HG03280 (cell line): Measurements from ENCODE around the gene TRIM7.

Experiments used
- ATAC-seq: cut with Tn5 transposase; IDR thresholded peaks from one replicate; pipeline ENCODE4 v1.9.1; 2021; ENCODE audit warnings: mild to moderate bottlenecking, moderate library complexity; ENCODE audit not compliant: unreplicated experiment

Gene TRIM7

DNA sequence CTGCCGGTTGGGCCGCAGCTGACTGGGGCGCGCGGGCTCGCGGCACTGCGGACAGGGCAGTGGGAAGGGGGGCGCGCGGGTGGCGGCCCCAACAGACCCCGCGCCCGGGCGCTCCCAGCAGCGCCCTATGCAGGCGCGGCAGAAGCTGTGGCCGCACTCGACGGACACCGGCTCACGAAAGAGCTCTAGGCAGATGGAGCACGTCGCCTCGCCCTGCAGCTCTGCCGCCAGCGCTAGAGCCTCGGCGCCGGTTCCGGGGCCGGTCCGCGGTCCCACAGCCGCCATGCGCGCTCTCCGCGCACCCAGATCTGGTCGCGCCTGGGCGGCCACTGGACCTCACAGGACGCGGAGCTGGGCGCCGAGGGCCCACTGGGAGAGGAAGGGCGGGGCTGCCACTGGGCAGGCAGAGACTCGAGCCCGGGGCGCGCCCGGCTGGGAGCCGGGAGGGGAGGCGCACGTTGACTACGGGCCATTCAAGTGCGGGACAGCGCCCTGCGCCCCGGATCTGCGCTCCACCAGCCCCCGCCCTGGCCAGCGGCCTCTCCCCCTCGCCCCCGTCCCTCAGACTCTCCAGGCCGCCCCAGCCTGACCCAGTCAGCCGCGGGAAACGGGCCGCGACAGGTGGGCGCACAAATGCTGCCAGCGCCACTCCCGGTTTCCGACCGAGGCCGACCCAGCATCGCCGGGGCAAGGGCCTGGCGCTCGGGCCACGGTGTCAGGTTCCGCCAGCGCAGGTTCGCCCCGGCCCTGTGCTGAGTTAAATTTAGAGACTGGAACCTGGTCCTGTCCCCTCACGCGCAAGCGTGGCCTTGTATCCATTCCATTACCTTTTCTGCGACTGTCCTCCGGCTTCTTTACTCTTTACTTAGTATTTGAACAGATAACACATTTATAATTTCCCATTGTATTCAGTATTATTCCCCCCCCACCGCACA is at the start of gene TRIM7:
TRIM7 (minus strand) TSS at position 371 of the 935 bp plus-strand sequence; CDS start at position 285, 86 bp downstream.
- no peak for ATAC-seq

DNA sequence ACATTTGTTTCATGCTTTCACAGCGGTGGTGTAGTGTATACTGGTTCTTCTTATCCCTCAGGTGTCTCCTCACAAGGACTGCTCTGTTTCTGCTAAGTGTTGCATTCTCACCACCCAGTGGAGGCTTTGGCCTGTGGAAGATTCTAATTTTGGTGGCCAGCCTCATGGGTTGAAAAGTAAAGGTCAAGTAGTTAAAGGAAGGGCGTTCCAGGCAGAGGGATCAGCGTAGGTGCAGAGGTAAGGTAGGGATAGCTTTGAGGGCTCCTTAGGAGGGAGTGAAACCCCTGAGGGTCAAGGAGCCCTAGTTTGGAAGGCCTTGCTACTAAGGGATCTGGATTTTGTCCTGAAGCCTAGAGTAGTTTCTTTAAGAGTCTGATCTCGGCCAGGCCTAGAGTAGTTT is 43.3 kb upstream of the TRIM7 start:
- no peak for ATAC-seq

DNA sequence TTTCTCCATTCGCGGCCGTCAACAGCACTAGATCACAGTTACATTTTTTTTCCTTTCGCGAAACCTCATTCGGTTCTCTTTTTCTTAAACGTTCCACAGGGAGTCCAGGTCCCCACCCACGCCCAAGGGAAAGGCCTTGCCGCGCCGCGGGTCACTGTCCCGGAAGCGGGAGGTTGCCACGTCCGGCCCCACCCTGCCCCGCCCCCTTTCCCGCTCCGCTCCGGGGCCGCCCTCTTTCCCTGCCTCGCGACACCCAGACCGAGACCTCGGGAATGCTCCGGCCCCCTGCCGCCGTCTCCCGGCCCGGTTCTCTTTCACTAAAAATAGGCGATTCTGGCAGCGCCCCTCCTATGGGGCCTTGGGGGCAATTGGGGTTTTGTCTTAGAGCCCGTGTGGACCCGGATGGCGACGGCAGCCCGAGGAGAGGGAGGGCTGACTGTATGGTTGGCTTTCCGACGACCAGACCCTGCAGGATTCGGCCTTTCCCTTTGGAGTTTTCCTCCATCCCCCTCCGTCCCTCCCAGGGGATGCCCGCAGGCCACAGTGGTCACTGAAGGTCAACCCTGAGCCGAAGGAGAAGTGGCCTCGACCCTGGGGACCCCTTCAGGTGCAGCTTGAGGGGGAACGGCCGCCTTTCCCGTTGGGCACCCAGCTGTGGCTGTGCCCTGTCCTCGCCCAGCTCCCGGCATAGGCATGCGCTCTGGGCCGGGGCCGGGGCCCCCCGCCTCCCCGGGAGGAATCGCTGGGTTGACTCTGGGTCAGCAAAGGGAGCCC is 41.5 kb upstream of the TRIM7 start:
- peak; percentile 52 for ATAC-seq

DNA sequence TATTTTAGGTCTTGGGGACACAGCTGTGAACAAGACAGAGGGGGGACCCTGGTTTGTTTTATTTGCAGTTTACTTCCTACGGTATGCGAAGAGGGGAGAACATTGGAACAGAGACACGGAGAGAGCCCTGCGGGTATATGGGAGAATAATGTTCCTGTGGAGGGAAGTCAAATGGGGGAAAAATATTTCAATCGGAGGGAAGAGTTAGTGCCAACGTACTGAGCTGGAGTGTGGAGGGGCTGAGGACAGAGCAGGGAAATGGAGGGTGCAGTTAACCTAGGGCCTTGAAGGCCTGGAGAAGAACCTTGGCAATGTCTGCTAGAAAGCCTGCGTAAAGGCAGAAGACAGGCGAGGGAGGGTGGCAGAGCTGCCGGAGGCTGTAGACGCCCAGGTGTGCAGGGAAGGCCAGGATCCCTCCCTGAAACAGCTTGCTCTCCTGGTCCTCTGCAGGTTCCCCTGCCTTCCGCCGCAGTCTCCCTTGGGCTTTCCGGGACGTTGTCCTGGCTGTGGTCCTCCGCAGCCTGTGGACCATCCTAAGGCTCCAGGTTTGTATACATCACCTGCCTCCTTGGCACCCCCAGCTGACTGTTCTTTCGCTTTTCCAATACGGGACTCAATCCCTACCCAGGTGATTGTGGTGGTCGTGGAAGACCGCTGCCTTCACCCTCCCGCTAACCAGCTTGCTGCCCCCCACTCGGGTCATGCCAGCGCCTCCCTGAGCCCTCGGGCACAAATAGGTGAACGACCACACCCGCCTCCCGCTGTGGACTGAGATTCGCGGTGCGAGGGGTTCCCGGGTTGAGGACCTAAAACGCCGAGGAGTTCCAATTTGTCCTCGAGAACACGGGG is 40.7 kb upstream of the TRIM7 start:
- ATAC-seq = peak; percentile 2

DNA sequence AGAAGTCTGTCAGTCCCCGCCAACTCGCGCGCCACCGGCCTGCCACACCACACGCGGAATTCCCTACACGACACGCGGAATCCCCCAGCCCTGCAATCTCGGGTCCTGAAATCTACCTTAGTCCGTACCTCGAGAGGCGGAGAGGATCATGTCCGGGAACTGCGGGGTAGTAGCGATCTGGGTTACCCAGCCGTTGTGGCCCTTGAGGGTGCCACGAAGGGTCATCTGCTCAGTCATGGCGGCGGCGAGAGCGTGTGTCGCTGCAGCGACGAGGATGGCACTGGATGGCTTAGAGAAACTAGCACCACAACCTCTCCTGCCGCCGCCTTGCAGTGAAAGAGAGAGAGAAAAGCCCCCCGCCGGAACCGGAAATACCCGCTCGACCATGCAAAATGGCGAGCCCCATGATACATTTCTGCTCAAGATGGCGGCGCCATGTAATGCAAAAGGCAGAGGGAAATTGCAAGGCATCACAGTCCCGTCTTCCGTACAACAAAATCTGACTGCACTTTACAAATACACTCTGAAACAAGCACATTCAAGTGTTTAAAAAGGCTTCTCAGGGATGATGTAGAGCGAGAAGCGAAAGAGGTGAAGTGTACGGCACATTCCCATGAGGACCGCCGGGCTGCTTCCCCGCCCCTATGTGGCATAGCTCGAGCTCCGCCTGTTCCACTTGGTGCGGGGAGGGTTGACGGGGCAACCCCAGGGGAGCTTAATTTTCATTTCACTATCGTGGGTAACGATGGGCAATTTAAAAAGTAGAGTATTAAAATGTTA is 38.8 kb upstream of the TRIM7 start, which contains the start of gene RACK1:
RACK1 (minus strand) TSS at position 343 of the 780 bp plus-strand sequence; CDS start at position 237, 106 bp downstream.
- ATAC-seq = peak; percentile 60

DNA sequence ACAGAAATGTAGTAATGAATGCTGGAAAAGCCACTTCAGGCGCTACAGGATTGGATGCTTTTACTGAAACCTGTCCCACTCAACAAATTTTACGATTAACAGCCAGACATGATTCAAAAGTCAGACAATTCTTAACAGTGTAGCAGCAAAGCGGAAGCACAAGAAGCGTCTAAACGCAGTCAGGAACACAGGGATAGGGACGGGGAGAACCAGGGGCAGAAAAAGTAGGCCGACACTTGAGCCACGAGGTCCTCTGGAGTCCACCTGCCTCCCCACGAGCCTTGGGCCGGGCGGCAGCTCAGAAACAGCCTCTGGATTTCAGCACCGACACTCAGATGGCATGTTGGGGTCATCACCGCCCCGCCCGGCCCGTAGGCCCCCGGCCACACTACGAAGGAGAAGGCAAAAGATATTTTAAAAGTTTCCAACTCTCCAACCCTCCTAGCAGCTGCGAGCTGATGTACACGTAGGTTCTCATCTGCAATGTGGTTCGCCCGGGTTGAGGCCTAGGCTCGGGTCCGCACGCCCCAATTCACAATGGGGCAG is 38.1 kb upstream of the TRIM7 start:
- ATAC-seq = no peak

DNA sequence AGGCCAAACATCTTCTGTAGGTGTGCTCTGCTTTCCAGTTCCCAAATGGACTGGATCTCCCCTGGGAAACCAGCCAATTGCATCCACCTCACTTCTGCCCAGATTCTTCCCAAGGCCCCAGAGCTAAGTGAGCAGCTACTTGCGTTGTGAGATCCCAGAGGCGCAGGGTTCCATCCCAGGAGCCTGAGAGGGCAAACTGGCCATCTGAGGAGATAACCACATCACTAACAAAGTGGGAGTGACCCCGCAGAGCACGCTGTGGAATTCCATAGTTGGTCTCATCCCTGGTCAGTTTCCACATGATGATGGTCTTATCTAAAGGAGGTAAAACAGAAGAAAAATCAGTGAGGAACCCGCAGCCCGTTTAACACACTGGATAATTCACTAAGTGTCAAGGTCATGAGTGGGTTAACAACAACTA is 37.0 kb upstream of the TRIM7 start:
- no peak for ATAC-seq

DNA sequence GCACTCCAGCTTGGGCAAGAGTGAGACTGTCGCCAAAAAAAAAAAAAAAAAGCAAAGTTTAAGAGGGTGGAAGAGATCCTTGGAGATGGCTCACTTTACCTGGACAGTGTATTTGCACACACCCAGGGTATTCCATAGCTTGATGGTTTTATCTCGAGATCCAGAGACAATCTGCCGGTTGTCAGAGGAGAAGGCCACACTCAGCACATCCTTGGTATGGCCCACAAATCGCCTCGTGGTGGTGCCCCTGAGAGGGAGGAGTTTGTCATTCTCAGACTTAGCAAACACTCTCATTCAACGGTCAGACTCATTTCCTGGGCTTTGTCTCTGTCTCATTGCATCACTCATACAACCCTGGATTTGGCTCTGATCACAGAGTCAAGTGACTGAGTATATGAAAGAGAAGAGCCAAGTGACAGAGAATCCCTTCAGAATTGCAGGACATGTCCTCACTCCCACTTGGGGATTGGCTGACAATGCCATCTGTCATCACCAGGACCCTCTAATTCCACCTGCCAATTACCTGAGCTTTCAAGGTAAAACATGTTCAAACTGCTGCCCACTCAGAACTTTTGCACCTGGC is 36.5 kb upstream of the TRIM7 start:
- no peak for ATAC-seq

DNA sequence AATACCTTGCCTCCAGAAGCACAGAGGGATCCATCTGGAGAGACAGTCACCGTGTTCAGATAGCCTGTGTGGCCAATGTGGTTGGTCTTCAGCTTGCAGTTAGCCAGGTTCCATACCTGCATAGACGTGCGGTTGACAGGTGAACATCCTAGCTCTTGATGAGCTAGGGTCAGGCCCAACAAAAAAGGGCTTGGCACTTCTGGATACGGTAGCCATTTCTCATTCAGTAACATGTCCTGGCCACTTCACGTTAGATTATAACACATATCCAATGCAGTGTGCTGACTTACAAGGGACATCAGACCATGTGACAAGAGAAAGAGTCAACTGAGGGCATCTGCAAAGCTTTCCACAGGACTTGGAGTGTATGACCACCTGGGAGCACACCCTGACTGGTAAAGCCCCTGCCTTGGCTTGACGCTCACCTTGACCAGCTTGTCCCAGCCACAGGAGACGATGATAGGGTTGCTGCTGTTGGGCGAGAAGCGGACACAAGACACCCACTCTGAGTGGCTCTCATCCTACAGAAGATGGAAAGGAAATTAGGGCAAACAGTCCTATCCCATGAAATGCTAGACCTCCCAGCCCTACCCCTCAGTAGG is 34.2 kb upstream of the TRIM7 start:
- ATAC-seq = no peak

DNA sequence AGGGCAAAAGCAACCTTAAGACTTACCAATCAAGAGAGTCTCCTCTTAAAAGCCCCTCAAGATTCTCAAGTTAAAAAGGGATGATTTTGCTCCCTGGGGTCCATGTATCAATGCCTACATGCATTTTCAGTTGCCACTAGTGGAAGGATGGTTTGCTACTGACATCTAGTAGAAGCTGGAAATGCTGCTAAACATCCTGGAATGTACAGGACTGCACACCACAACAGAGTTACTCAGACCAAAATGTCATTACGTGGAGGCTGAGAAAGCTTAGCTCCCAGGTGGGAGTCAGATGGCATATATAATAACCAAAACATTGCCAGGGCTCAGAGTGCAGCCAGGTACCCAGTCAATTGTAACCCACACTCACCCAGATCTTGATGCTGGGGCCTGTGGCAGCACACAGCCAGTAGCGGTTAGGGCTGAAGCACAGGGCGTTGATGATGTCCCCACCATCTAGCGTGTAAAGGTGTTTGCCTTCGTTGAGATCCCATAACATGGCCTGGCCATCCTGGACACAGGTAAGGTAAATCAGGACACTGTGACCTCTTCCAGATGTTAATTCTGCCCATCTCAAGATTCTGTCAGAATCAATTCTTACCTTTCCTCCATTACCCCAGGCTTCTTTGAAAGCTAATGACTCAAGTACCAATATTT is 32.9 kb upstream of the TRIM7 start:
- ATAC-seq = no peak

DNA sequence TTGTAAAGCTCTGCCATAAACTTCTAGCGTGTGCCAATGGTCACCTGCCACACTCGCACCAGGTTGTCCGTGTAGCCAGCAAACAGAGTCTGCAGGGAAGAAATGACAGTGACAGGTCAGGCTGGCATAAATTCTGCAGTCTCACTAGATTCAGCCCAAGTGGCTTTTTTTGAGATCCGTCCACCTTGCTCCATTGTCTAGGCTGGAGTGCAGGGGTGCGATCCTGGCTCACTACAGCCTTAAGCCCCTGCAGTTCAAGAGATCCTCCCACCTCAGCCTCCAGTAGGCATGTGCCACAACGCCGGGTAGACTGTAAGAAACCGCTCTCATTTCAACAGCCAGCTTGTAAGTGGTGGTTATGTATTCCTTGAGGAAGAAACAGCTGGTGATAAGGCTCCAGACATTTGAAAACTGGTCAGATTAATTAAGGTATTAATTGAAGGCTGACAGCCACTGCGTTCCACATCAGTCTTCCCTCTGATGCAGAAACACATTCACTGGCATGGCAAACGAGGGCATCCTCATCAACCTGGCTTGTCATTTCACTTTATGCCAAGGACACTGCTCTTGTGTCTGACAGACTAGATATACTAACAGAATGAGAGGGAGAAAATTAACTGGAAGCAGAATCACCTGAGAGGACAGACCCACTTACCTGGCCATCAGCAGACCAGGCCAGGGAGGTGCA is 32.1 kb upstream of the TRIM7 start:
- no peak for ATAC-seq

DNA sequence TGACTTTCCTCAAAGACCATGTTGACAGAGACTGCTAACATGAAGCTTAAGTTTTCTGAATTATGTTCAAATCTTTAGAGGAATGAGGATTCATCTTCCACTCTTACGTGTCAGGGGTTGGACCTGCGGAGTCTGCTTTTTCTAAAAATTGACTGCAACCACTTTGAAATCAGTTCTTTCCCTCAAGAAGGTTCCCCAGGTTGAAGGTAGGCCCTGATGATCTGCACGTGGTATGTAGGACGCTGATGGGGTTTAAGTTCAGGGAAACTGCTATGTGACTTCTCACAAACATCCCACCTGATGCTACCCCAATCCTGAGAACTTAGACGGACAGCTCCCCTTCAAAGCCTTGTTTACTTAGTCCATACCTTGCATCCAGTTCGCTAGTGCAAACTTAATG is 31.5 kb upstream of the TRIM7 start:
- no peak for ATAC-seq

DNA sequence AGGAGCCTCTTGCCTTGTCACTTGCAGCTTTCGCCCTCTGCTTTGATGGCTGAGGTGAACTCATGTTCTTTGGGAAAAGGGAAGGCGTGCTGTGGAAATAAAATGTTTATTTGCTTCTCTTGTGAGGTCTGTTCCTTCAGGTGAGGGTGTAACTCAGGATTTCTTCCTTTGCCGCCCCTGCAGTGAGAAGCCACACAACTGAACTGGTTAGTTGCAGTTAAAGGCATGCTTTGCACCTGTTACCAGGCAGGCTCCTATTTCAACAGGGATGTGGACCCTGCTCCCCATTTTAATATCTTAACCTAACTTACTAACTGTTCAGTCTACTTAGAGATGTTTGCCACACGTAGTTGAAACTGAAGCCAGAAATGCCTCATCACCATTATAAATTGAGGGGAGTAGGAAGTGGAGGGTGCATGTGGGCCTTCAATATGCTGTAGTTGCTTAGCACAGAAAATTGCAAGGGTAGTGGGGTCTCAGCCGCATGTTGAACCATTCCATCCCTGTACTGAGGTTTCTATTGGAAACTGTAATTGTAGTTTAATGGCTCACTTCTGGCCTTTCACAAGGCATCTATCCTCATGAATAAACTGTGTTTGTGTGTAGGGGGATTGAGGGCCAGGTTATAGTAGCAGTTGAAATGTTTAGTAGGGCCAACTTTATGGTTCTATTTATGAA is 30.8 kb upstream of the TRIM7 start:
- no peak for ATAC-seq

DNA sequence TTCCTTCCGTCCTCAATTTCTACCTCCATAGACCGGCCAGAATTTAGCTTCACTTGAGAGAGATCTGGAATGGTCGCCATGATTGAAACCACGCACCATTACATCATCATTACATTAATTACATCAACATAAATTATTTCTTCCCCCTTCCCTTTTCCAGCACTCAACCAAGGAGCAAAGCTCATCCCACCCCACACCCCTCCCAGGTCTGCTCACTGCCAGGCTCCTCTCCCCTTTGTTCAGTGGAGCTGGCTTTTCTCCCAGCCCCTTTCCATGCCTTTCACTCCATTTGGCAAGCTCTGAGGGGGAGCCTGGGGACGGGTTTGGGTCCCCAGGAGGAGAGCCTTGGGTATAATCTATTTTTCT is 30.3 kb upstream of the TRIM7 start:
- ATAC-seq = no peak

DNA sequence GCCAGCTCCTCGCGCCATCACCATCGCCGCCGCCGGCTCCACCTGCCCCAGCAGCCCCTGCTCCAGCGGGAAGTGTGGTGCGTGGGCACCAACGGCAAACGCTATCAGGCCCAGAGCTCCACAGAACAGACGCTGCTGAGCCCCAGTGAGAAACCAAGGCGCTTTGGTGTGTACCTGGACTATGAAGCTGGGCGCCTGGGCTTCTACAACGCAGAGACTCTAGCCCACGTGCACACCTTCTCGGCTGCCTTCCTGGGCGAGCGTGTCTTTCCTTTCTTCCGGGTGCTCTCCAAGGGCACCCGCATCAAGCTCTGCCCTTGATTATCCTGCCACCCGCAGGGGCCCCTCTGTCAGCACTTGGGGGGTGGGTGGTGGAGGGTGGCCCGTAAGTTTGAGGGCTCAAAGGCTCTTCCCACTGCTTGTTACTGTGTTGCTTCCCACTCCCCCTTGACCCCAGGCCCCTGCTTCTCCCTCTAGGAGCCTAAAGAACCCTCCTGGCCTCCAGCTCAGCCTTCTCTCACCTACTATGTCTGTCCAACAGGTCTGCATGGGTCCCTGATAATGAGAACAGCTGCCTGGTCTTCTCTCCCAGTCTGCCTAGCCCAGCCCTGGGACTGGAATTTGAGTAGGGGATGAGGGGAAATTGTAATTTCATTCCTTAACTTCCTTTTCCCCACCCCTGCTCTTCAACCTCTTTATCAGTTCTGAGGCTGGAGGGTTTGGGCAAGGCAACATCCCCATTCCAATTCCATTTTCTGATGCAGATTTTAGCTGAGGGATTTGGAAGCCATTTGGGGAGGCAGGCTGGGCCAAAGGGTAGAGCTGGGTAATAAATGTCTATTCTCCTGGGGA is 29.7 kb upstream of the TRIM7 start:
- ATAC-seq = no peak

DNA sequence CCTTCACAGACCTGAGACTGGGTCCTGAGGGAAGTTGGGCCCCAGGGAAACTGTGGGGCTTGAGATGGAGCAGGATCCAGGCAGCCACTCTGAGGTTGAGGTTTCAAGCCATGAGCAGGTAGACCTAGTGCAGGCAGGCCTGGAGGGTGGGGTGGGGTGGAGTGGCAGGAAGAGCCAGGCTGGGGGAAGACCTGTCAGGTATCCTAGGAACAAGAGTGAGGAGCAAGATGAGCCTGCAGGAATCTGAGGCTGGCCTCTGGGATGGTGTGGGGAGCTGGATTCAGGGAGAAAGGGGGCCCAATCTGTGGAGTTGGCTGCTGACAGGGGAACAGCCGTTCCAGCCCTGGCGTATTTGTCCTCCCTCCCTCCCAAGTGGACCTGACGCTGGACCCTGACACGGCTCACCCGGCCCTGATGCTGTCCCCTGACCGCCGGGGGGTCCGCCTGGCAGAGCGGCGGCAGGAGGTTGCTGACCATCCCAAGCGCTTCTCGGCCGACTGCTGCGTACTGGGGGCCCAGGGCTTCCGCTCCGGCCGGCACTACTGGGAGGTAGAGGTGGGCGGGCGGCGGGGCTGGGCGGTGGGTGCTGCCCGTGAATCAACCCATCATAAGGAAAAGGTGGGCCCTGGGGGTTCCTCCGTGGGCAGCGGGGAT is 28.9 kb upstream of the TRIM7 start:
- ATAC-seq = no peak
